NCI-H146 treated with DMSO at 0.1 percent for 48 hours (cell line): ENCODE measurements around the gene LDLRAD2.
"Not testable (repeated sequence)": the region's sequence is repeated elsewhere in the genome, so short reads cannot be mapped to it uniquely, and the experiment has no call there.

Source experiments
- DNase-seq: peaks from one replicate; lab custom pipeline; 2025; ENCODE audit not compliant: unreplicated experiment; lab: John Stamatoyannopoulos, UW

LDLRAD2 gene

DNA sequence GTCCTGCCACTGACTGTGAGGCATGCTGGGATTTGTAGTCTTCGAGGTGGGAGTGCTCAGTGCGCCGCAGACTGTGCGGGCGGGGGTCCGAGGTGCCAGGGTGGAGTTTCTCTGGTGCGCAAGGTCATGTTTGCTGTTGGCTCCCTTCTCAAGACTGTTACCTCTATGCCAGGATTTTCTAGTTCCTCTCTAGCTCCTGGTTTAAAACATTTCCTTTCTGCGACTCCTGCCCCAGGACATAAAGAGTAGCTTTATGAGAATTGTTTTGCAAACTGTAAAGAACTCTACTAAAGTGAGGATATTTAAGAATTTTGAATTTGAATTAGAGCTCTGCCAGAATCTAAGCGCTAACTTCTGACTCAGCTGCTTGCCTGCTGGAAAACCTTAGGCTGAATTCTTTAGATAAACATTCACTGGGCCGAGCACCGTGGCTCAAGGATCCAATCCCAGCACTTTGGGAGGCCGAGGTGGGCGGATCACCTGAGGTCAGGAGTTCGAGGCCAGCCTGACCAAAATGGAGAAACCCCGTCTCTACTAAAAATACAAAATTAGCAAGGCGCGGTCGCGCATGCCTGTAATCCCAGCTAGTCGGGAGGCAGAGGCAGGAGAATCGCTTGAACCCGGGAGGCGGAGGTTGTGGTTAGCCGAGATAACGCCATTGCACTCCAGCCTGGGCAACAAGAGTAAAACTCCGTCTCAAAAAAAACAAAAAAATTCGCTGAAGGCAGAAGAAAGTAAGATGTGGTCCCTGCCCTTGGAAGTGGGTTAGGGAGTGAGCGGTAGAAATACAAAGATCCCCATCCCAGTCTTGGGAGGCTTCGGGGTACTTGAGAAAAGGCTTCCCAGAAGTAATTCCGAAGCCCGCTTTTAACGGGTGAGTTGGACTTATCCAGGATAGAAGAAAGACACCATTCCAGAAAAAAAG, 28.1 kb upstream of the LDLRAD2 start:
- peak; percentile 85 for DNase-seq

DNA sequence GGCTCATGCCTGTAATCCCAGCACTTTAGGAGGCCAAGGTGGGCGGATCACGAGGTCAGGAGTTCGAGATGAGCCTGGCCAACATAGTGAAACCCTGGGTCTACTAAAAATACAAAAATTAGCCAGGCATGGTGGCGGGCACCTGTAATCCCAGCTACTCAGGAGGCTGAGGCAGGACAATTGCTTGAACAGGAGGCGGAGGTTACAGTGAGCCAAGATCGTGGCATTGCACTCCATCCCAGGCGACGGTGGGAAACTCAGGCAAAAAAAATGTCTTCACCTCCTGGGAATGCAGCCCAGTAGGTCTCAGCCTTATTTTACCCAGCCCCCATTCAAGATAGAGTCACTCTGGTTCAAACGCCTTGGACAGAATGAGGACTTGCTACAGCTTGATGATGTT, 26.3 kb upstream of the LDLRAD2 start:
- not testable (repeated sequence) for DNase-seq

GRCh38 chr1:21786640-21787039, 25.4 kb upstream of the LDLRAD2 start:
- DNase-seq, result no peak

DNA sequence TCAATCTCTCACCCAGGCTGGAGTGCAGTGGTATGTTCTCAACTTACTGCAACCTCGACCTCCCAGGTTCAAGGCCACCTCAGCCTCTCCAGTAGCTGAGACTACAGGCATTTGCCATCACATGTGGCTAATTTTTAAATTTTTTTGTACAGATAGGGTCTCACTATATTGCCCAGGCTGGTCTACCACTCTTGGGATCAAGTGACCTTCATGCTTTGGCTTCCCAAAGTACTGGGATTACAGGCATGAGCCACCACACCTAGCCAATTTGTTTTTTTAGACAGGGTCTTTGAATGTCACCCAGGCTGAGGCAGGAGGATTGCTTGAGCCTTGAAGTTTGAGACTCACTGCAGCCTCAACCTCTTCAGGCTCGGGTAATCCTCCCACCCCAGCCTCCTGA, 19.0 kb upstream of the LDLRAD2 start:
- DNase-seq, result no peak

- no peak for DNase-seq
Observed at GRCh38 chr1:21794656-21795055, 17.4 kb upstream of the LDLRAD2 start.

DNA sequence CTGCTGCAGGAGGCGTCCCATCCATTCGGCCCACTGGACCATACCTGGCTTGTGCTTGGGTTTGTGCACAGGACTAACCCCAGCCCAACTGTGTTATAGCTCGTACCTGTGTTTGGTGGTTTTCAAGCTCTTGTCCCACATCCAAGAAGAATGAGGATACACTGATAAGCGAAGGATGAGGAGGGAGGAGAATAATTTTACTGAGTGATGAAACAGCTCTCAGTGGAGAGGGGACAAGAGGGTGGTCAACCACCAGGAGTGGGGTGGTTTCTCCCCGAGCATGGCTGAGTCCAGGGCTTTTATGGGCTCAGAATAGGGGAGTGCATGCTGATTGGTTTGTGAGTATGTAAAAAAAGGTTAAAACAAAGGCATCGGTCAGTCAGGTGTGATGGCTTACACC, 17.0 kb upstream of the LDLRAD2 start:
- no peak for DNase-seq

DNA sequence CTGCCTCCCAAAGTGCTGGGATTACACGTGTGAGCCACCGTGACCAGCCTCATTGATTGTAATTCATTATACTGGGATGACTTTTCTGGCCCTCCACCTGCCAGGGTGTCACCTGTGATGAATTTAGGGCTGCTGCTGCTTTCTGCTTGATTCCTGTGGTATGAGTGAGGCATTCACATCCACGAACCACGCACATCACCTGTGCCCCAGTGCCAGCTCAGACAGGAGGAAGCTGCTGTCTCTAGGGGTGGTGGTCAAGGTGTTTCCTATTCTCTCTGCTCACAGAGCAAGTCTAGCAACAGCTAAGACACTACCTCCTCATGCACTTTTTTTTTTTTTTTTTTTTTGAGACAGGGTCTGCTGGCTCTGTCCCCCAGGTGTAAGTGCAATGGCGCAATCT, 12.3 kb upstream of the LDLRAD2 start:
- DNase-seq, result no peak

DNA sequence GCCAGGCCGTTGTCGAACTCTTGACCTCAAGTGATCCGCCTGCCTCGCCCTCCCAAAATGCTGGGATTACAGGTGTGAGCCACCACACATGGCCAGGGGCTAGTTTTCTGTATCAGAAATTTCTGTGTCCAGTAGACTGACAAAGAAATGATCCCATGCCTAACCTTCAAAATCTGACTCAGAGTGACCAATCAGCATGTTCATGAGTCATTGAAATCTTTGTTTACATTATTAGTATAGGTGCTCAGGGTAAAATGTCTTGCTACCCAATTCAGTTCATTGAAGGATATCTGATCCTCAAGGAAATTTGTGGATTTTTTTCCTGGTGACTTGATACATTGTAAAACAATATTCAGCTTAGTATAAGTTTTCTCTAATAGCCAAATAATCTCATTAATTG, 11.0 kb upstream of the LDLRAD2 start:
- DNase-seq, result no peak

DNA sequence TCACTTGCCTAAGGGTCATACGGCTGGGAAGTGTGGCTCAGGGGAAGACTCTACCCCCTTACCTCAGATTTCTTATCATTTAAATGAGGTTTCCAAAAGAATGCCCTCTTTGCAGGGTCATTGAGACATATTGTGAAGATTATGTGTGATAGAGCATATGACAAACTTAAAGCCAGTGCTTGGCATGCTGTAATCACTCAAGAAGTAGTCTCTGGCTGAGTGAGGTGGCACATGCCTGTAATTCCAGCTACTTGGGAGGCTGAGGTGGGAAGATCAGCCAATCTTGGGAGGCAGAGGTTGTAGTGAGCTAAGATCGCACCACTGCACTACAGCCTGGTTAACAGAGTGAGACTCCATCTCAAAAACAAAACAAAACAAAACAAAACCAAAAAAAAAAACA, 7.5 kb upstream of the LDLRAD2 start:
- DNase-seq, result no peak

DNA sequence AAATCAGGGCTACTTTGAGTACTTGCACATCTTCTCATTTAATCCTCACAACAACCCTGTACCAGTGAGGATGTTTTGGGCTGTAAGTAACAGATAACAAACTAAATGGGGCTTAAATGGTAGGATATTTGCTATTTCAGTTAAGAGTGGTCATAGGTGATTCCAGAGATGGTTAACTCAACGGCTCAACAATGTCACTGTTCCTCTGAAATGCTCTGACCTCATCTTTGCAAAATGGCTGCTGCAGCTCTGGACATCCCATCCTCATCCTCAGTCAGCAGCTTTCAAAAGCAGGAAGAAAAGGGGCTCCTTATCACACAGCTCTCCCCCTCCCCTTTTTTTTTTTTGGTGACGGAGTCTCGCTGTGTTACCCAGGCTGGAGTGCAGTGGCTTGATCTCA, 1.5 kb downstream of the LDLRAD2 start:
- no peak for DNase-seq

DNA sequence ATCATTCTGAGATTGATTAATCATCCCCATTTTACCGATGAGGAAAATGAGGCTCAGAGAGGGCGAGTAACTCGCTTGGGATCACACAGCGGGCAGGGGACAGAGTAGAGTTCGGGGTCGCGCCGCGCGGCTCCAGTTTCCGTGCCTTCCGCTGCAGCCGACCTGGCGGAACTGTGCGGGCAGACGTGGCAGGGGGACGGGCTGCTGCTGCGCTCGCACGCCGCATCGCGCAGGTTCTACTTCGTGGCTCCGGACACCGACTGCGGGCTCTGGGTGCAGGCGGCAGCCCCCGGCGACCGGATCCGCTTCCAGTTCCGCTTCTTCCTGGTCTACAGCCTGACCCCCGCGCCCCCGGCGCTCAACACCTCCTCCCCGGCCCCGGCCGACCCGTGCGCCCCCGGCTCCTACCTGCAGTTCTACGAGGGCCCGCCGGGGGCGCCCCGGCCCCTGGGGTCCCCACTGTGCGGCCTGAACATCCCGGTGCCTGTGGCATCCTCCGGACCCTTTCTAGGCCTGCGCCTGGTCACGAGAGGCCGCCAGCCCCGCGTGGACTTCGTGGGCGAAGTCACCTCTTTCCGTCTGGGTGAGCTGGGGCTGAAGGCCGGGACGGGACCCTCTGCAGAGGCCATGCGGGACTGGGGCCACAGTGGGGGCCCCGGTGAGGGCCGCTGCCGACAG, 2.3 kb downstream of the LDLRAD2 start:
- no peak for DNase-seq

DNA sequence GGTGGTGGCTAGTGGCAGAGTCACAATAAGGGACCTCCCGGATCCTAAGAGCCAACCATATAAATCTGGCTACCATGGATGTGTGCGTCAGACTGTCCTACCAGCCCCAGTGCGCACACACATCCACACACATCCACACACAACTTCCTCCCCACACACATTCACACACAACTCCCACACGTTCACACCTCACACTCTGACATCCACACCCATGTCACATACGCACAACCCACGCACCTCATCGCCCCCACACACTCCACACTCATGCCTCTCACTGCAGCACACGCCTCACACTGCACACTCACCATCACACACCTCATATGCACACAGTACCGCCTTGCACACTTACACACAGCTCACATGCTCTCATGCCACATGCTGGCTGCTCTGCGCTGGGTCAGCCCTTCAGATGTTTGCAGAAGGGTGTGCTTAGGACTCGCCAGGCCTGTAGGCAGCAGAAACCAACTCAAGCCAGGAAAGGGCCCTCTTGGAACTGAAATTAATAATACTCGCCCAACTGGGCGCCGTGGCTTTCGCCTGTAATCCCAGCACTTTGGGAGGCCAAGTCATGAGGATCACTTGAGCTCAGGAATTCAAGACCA, 3.0 kb downstream of the LDLRAD2 start:
- DNase-seq, result no peak

DNA sequence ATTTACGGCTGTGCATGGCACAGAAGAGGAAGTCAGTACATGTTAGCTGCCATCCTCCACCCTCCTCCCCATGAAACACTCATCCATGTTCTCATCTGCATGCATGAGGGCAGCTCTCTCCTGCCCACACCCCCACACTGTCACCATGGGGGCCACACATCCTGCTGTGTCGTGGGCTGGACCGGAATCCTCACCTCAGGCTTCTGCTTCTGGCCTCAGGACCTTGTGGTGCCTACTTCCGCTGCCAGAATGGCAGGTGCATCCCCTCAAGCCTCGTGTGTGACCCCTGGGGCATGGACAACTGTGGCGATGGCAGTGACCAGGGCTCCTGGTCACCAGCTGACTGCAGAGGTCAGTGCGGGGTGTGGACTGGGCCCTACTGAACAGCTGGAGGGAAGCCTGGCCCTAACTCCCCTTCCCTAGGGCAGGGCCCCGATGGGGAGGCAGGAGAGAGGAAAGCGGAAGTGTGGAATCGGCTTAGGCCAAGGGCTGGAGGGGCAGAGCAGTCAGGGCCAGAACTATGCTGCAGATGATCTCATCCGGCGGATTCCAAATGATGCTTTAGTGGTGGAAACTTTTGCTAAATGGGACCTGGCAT, 3.8 kb downstream of the LDLRAD2 start:
- DNase-seq, result no peak

DNA sequence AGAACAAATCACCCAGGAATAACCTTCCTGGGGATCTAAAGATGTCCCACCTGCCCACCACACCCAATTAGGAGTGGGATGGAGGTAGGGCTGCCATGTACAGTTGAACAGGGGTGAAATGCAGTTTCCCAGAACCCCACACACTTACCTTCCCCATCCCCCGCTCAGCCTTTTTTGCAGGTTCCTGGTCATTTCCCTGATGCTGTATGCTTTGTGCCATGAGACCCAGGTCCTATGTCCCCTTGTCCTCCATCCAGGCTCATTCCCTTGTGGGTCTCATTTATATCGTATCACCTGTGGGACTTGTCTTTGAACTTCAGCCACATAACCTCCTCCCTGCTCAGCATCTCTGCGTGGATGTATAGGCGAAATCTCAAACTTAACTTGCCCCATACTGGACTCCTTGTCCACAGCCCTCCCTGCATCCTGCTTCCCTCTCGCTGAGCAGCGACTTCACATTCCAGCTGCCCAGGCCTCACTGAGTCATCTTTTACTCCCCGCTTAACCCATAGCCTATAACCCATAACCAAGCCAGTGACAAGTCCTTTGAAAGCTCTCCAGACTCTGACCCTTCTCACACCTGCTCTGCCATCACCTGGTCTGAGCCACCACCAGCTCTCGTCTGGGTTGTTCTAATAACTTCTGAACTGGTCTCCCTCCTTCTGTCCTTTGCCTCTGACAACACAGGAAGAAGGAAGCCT, 4.7 kb downstream of the LDLRAD2 start:
- no peak for DNase-seq

DNA sequence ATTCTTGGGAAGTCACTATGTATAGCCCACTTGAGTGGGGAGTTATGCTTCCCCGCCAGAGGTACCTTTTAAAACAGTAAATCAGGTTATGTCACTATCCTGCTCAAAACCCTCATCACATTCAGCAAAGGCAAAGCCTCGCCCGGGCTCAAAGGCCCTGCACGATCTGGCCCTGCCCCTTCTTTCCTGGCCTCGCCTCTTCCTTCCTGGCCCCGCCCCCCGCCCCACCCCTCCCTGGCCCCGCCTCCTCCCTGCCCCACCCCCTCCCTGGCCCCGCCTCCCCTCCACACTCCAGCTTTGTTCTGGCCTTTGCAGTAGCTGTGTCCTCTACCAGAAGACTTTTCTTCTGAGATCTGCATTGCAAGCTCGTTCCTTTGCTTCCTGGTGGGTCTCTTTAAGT, 6.6 kb downstream of the LDLRAD2 start:
- no peak for DNase-seq

DNA sequence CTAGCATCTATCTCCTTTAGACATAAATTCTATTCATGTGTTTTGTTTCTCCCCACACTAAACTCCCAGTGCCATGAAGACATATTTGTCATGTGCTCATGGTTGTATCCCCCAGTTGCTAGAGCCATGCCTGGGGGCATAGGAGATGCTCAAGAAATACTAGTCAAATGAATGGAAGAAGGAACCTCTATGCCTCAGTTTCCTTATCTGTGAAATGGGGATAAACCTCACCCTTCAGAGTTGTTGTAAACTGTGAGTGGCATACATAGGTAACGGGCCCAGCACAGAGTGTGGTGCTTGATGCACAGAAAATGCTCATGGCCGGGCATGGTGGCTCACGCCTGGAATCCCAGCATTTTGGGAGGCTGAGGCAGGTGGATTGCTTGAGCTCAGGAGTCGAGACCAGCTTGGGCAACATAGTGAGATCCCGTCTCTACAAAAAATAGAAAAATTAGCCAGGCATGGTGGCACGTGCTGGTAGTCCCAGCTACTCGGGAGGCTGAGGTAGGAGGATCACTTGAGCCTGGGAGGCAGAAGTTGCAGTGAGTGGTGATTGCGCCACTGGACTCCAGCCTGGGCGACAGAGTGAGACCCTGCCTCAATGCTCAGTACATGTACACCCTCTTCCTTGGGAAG, 8.7 kb downstream of the LDLRAD2 start:
- no peak for DNase-seq

DNA sequence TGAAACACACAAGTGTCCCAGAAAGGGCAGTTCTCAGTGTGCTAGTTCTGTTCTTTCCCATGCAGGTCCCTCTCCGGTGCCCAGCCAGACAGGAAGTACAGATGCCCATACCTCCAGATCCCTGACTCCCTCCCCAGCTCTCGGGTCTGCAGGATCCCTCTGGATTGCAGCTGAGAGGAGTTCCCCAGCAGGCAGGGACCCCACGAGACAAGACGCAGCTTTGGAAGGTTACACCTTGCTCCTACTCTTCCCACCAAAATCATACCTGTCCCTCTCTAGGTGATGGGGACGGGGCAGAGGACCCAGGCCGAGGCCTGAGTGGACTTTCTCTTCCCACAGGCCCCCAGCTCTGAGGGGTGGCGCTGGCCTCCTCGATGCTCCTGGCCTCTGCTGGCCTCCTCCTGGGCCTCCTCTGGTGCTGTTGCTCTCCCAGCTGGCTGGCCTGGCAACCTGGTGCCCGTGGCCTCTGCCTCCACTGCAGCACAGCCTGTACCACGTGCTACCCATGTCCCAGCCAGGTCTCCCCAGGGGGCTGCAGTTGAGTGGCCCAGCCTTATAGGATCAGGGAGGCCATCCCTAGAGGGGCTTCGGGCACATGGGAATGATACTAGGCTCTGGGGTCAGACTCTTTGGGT, 9.4 kb downstream of the LDLRAD2 start:
- DNase-seq, result no peak

- no peak for DNase-seq
Observed at GRCh38 chr1:21822349-21822748, 10.3 kb downstream of the LDLRAD2 start.

DNA sequence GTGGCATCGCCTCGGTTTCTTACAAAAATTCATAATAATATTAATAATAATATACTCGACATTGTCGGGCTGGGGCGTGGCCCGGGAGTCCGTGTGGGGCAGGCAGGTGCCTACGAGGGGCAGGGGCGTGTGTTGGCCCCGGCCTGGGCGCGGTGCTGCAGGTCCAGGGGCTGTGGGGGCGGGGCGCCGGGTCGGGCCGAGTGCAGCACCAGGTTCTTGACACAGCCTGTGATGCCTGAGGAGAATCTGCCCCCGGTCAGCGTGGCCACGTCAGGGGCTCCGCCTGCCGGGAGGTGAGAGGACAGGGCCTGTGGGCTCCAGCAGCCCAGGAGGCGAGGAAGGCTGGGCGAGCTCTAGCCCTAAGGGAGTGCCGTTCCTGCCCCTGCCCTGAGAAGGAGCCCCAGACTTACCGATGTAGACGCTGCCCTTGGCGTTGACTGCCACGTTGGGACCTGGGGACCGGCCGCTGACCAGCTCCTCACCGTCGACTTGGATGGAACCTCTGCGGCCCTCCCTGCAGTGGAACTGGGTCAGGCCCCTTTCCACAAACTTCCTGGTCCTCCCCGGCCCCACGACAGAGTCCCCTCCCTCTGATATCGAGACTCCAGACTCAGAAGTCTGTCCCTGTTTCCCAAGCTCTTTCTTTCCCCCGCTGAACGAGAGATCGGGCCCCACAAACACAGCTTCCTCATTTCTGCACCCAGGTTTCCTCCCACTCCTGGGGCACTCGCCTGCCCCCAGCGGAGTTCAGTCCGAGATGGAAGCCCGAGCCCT, 11.3 kb downstream of the LDLRAD2 start:
- DNase-seq, result no peak
